ENCODE measurements around the gene TMEM135.

Gene TMEM135

GRCh38 chr11:87007963-87008362, 29.8 kb upstream of the TMEM135 start:
- no peak overlapping the region for H2AFZ ChIP-seq (ENCODE audit: low read depth)
- no peaks in the 10 kb centered on the region for H4K20me1 ChIP-seq (ENCODE audit: insufficient read depth)
- no peak overlapping the region for H3K27ac ChIP-seq
- no peak for TF ChIP-seq CTCF (conservative IDR thresholded peaks at IDR 0.05; ENCODE audit: low read depth, low read length)
- no peaks in the 10 kb centered on the region for H3K79me2 ChIP-seq (ENCODE audit: insufficient read depth, low read depth)
- no peak overlapping the region for H3K9ac ChIP-seq
- H3K4me2 ChIP-seq = no peak overlapping the region
- H3K36me3 ChIP-seq (ENCODE audit: insufficient read depth) = no peaks in the 10 kb centered on the region
- no peaks in the 10 kb centered on the region for H3K27me3 ChIP-seq (ENCODE audit: insufficient read depth, low read depth)
- no peak overlapping the region for H3K4me3 ChIP-seq (IDR thresholded peaks at IDR 0.05; ENCODE audit: insufficient read depth, low read depth, low read length)
- H3K4me1 ChIP-seq (ENCODE audit: low read depth, poor library complexity, severe bottlenecking) = no peaks in the 10 kb centered on the region

GRCh38 chr11:87012089-87012488, 25.6 kb upstream of the TMEM135 start:
- no peak overlapping the region for H2AFZ ChIP-seq (ENCODE audit: low read depth)

GRCh38 chr11:87012673-87013072, 25.1 kb upstream of the TMEM135 start:
- Histone ChIP-seq H3K79me2 (ENCODE audit: insufficient read depth, low read depth) (no peaks in the 10 kb centered on the region), H3K27ac (no peak overlapping the region), H3K9ac (no peak overlapping the region), H4K20me1 (ENCODE audit: insufficient read depth) (no peaks in the 10 kb centered on the region), H3K27me3 (ENCODE audit: insufficient read depth, low read depth) (no peaks in the 10 kb centered on the region), H3K36me3 (ENCODE audit: insufficient read depth) (no peaks in the 10 kb centered on the region), H3K4me2 (no peak overlapping the region), H3K4me1 (ENCODE audit: low read depth, poor library complexity, severe bottlenecking) (no peaks in the 10 kb centered on the region), H3K4me3 (IDR thresholded peaks at IDR 0.05; ENCODE audit: insufficient read depth, low read depth, low read length) (no peak overlapping the region), H2AFZ (ENCODE audit: low read depth) (no peak overlapping the region)
- TF ChIP-seq CTCF (conservative IDR thresholded peaks at IDR 0.05; ENCODE audit: low read depth, low read length) = no peak

More at GRCh38 chr11:87012089-87012488, 25.6 kb upstream of the TMEM135 start:
- no peaks in the 10 kb centered on the region for H3K36me3 ChIP-seq (ENCODE audit: insufficient read depth)
- H3K4me3 ChIP-seq (IDR thresholded peaks at IDR 0.05; ENCODE audit: insufficient read depth, low read depth, low read length) = no peak overlapping the region
- no peaks in the 10 kb centered on the region for H4K20me1 ChIP-seq (ENCODE audit: insufficient read depth)
- no peak for TF ChIP-seq CTCF (conservative IDR thresholded peaks at IDR 0.05; ENCODE audit: low read depth, low read length)
- no peak overlapping the region for H3K9ac ChIP-seq
- H3K27me3 ChIP-seq (ENCODE audit: insufficient read depth, low read depth) = no peaks in the 10 kb centered on the region
- H3K27ac ChIP-seq = no peak overlapping the region
- H3K4me2 ChIP-seq = no peak overlapping the region
- no peaks in the 10 kb centered on the region for H3K4me1 ChIP-seq (ENCODE audit: low read depth, poor library complexity, severe bottlenecking)
- H3K79me2 ChIP-seq (ENCODE audit: insufficient read depth, low read depth) = no peaks in the 10 kb centered on the region

- Histone ChIP-seq H3K36me3 (ENCODE audit: insufficient read depth) (no peaks in the 10 kb centered on the region), H4K20me1 (ENCODE audit: insufficient read depth) (no peaks in the 10 kb centered on the region), H3K4me1 (ENCODE audit: low read depth, poor library complexity, severe bottlenecking) (no peaks in the 10 kb centered on the region), H3K4me3 (IDR thresholded peaks at IDR 0.05; ENCODE audit: insufficient read depth, low read depth, low read length) (no peak overlapping the region), H3K4me2 (no peak overlapping the region), H3K27me3 (ENCODE audit: insufficient read depth, low read depth) (no peaks in the 10 kb centered on the region), H3K27ac (no peak overlapping the region), H2AFZ (ENCODE audit: low read depth) (no peak overlapping the region), H3K79me2 (ENCODE audit: insufficient read depth, low read depth) (no peaks in the 10 kb centered on the region), H3K9ac (no peak overlapping the region)
- no peak for TF ChIP-seq CTCF (conservative IDR thresholded peaks at IDR 0.05; ENCODE audit: low read depth, low read length)
Measured at GRCh38 chr11:87013912-87014825, 23.6 kb upstream of the TMEM135 start.

Measured in KMS-11 (cell line).